Stomach (tissue), 9 donors: Measurements from ENCODE around the gene HEBP2. TPM values are rescaled to one million over a fixed set of nuclear protein-coding genes. Genes with fewer than 3 reads are reported as not detected.

Source experiments
- DNase-seq, 2 donors: peaks; one replicate each; pipeline versions ENCODE4 v3.0.0 to v3.0.0-alpha.2; 2013 to 2019
- H3K27ac ChIP-seq, 5 donors: fragments of 200-600 bp in 4 of 5; sonication (generic) in 4 of 5; one replicate each; pipeline ENCODE4 v1.5.1; 2013 to 2019; ENCODE audit warnings: mild to moderate bottlenecking in 1 of 5, moderate library complexity in 1 of 5
- H3K27me3 ChIP-seq, 3 donors: fragments of 200-600 bp; sonication (generic); one replicate each; pipeline ENCODE4 v1.5.1; 2017 to 2019; ENCODE audit warnings: mixed run types in 1 of 3
- H3K36me3 ChIP-seq, 4 donors: fragments of 200-600 bp; sonication (generic); 1 replicate in 3 of 4; 2 replicates in 1 of 4; pipeline ENCODE4 v1.5.1; 2016 to 2019
- H3K4me1 ChIP-seq, 4 donors: fragments of 200-600 bp; sonication (generic); one replicate each; pipeline ENCODE4 v1.5.1; 2016 to 2019
- H3K4me3 ChIP-seq, 4 donors: fragments of 200-600 bp; sonication (generic) in 3 of 4; one replicate each; pipeline ENCODE4 v1.5.1; 2016 to 2019; ENCODE audit warnings: mild to moderate bottlenecking in 1 of 4
- H3K9me3 ChIP-seq, 4 donors: fragments of 200-600 bp; sonication (generic); one replicate each; pipeline ENCODE4 v1.5.1; 2016 to 2019
- EP300 ChIP-seq: sonication (generic); formaldehyde crosslinking; IDR thresholded peaks from one replicate; pipeline ENCODE4 v1.6.1; 2017; ENCODE audit warnings: antibody characterized with exemption
- POLR2A ChIP-seq, 4 donors: fragments of 450-650 bp; IDR thresholded peaks; one replicate each; pipeline ENCODE4 v1.6.1; 2016; ENCODE audit warnings: antibody characterized with exemption in 4 of 4, control low read depth in 2 of 4, mild to moderate bottlenecking in 1 of 4, moderate library complexity in 1 of 4
- POLR2AphosphoS5 ChIP-seq, 3 donors: sonication (generic); formaldehyde crosslinking; IDR thresholded peaks; one replicate each; pipeline ENCODE4 v1.6.1; 2016; ENCODE audit warnings: antibody characterized with exemption in 3 of 3
- WGBS, 5 donors: extraction: QIAGEN DNeasy Blood & Tissue Kit in 3 of 5; methylation state at CpG; one replicate each; pipeline versions ENCODE4 v1.1.5 to v1.1.7; 2013 to 2018; 5-methylcytosine and 5-hydroxymethylcytosine counted together
- intact Hi-C: fragments of 100-400 bp; cut with DNase I; formaldehyde crosslinking; loops from one replicate; pipeline ENCODE4 v1.15.1; 2023; ENCODE audit warnings: low total_unique reads
- polyA plus RNA-seq, 3 donors: library from polyadenylated mRNA; stranded (reverse); fragments of 200-250 nt; gene quantifications; one replicate each; pipeline ENCODE4 v1.2.3, GENCODE V29; 2013
- total RNA-seq, 5 donors: library from RNA; depleted of rRNA; stranded (reverse); fragments of >200 nt; gene quantifications; one replicate each; pipeline versions ENCODE4 v1.1.0 to v1.2.3, GENCODE V29; 2014 to 2016
- TF ChIP-seq, protein P1 (sequence below), 7 experiments: fragments of 450-650 bp in 4 of 7; fragments of 200-600 bp in 3 of 7; sonication (generic) in 3 of 7; IDR thresholded peaks; one replicate each; pipeline ENCODE4 v1.5.1; 2016 to 2019; ENCODE audit warnings: antibody characterized with exemption in 7 of 7, control low read depth in 2 of 7, mild to moderate bottlenecking in 1 of 7
- donor health status: healthy with polysubstance abuse.
- donor health status: Bipolar disorder and iron deficiency.
- donor health status: healthy.

HEBP2 gene
- total and polyA plus RNA-seq, 8 donors, result 9.9 to 351 (median 48.4) TPM

DNA sequence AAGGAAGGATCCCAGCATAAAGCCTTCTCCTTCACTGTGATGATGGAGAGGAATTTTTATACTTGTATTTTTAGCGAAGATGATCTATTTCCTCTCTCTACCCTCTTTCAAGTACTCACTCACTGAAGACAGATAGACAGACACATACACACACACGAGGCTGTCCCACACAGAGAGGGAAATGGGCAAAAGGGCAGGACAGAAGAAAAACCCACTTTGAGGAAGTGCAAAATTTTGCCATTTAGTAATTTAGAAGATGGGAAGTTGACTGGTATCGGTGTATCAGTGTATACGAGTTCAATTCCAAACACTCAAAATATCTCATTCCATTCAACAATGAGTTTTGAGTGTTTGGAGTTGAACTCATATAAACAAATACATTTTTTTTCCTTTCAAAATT, 30.9 kb downstream of the HEBP2 start:
- Histone ChIP-seq H3K4me3 (no peak overlapping the region), H3K27ac (no peak overlapping the region), H3K27me3 (no peaks in the 10 kb centered on the region), H3K36me3 (peaks cover 7 to 27% (median 22%) of the 10 kb centered on the region in 4 donors), H3K4me1 (peaks cover 0 to 4% (median 1%) of the 10 kb centered on the region in 4 donors), H3K9me3 (no peaks in the 10 kb centered on the region)
- intact Hi-C loops, result loop anchor here (5.0 kb wide), 1 partner anchor 152 kb away; no protein-coding TSS in a partner anchor
- WGBS, 5 donors, result 61 to 74% (median 69%) methylated on average over 4 of the region's 4 CpGs
- DNase-seq, result no peak
- TF ChIP-seq EP300 (no peak), POLR2AphosphoS5 (IDR thresholded peaks at IDR 0.05) (no peak), POLR2A (IDR thresholded peaks at IDR 0.05) (no peak)
- TF ChIP-seq, protein P1, sequence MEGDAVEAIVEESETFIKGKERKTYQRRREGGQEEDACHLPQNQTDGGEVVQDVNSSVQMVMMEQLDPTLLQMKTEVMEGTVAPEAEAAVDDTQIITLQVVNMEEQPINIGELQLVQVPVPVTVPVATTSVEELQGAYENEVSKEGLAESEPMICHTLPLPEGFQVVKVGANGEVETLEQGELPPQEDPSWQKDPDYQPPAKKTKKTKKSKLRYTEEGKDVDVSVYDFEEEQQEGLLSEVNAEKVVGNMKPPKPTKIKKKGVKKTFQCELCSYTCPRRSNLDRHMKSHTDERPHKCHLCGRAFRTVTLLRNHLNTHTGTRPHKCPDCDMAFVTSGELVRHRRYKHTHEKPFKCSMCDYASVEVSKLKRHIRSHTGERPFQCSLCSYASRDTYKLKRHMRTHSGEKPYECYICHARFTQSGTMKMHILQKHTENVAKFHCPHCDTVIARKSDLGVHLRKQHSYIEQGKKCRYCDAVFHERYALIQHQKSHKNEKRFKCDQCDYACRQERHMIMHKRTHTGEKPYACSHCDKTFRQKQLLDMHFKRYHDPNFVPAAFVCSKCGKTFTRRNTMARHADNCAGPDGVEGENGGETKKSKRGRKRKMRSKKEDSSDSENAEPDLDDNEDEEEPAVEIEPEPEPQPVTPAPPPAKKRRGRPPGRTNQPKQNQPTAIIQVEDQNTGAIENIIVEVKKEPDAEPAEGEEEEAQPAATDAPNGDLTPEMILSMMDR (IDR thresholded peaks at IDR 0.05), result no peak

DNA sequence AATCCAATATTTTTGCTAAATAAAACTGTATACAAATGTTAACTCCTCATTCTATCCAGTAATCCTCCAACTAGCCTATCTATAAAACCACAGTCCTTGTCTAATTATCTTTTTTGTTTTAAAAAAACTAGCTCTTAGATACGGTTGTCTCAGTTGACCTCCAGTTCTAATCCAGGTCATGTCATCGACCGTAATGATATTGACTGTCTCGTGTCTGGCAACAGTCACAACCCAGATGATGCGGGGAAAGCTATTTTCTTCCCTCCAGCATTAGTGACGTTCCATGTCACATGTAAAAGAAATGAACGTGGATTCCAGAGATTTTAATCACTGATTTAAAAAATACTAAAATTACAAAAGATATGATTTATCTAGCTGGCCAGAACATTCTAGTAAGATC, 35.5 kb downstream of the HEBP2 start:
- intact Hi-C loops, result no loop called here
- H3K27ac ChIP-seq, result no peak overlapping the region
- TF ChIP-seq POLR2AphosphoS5 (IDR thresholded peaks at IDR 0.05), result no peak
- no peak for TF ChIP-seq POLR2A (IDR thresholded peaks at IDR 0.05)
- TF ChIP-seq, protein P1 (IDR thresholded peaks at IDR 0.05), result no peak
- TF ChIP-seq EP300, result no peak
- H3K4me1 ChIP-seq, result no peaks in the 10 kb centered on the region
- WGBS, 5 donors, result 72 to 87% (median 77%) methylated on average over 7 of the region's 7 CpGs
- peaks cover 0 to 8% (median 3%) of the 10 kb centered on the region in 4 donors for H3K36me3 ChIP-seq
- H3K9me3 ChIP-seq, result no peaks in the 10 kb centered on the region
- no peak for DNase-seq
- no peaks in the 10 kb centered on the region for H3K27me3 ChIP-seq
- H3K4me3 ChIP-seq, result no peak overlapping the region

GRCh38 chr6:138440296-138440695, 36.3 kb downstream of the HEBP2 start:
- no peak overlapping the region for H3K27ac ChIP-seq
- intact Hi-C loops, result no loop called here
- H3K27me3 ChIP-seq, result no peaks in the 10 kb centered on the region
- TF ChIP-seq EP300 (no peak), POLR2AphosphoS5 (IDR thresholded peaks at IDR 0.05) (no peak), POLR2A (IDR thresholded peaks at IDR 0.05) (no peak)
- TF ChIP-seq, protein P1 (IDR thresholded peaks at IDR 0.05), result no peak
- WGBS, 5 donors, result 50 to 73% (median 60%) methylated on average over 3 of the region's 3 CpGs
- H3K9me3 ChIP-seq, result no peaks in the 10 kb centered on the region
- no peak overlapping the region for H3K4me3 ChIP-seq
- DNase-seq, result no peak
- H3K4me1 ChIP-seq, result no peaks in the 10 kb centered on the region
- peaks cover 0 to 8% (median 3%) of the 10 kb centered on the region in 4 donors for H3K36me3 ChIP-seq

GRCh38 chr6:138440758-138441357, 36.8 kb downstream of the HEBP2 start:
- 57 to 70% (median 60%) methylated on average over 4 of the region's 4 CpGs for WGBS, 5 donors
- H3K36me3 ChIP-seq, result peaks cover 0 to 8% (median 3%) of the 10 kb centered on the region in 4 donors
- no peak for DNase-seq
- H3K4me3 ChIP-seq, result no peak overlapping the region
- intact Hi-C loops, result no loop called here
- no peaks in the 10 kb centered on the region for H3K27me3 ChIP-seq
- no peaks in the 10 kb centered on the region for H3K9me3 ChIP-seq
- no peaks in the 10 kb centered on the region for H3K4me1 ChIP-seq
- H3K27ac ChIP-seq, result no peak overlapping the region
- TF ChIP-seq, protein P1 (IDR thresholded peaks at IDR 0.05), result no peak
- TF ChIP-seq EP300 (no peak), POLR2AphosphoS5 (IDR thresholded peaks at IDR 0.05) (no peak), POLR2A (IDR thresholded peaks at IDR 0.05) (no peak)
